Hepatic stellate cell (primary cell): ENCODE data around the gene PROM1.

ENCODE experiments used
- DNase-seq: peaks from one replicate; pipeline ENCODE4 v3.0.0; 2011; ENCODE audit warnings: low spot score

PROM1 gene

GRCh38 chr4:16056681-16057385 is 27.0 kb downstream of the PROM1 start:
- no peak for DNase-seq

GRCh38 chr4:16055873-16056272 is 27.9 kb downstream of the PROM1 start:
- no peak for DNase-seq

- no peak for DNase-seq
Measured at GRCh38 chr4:16055471-16055870, 28.4 kb downstream of the PROM1 start.

- DNase-seq: no peak
Measured at GRCh38 chr4:16052939-16053338, 30.9 kb downstream of the PROM1 start.

GRCh38 chr4:16051980-16052379 is 31.8 kb downstream of the PROM1 start:
- DNase-seq: no peak

- DNase-seq: no peak
Measured at GRCh38 chr4:16051132-16051531, 32.7 kb downstream of the PROM1 start.

- DNase-seq: no peak
Measured at GRCh38 chr4:16050669-16051068, 33.2 kb downstream of the PROM1 start.

- no peak for DNase-seq
Measured at GRCh38 chr4:16048619-16049419, 35.0 kb downstream of the PROM1 start.

- no peak for DNase-seq
Measured at GRCh38 chr4:16045687-16046086, 38.1 kb downstream of the PROM1 start.

GRCh38 chr4:16043642-16044498 is 40.0 kb downstream of the PROM1 start:
- DNase-seq: no peak

- DNase-seq: no peak
Measured at GRCh38 chr4:16039139-16039538, 44.7 kb downstream of the PROM1 start.

- no peak for DNase-seq
Measured at GRCh38 chr4:16037901-16038300, 45.9 kb downstream of the PROM1 start.

GRCh38 chr4:16035843-16036242 is 48.0 kb downstream of the PROM1 start:
- no peak for DNase-seq

- DNase-seq: no peak
Measured at GRCh38 chr4:16034010-16034748, 49.6 kb downstream of the PROM1 start.

GRCh38 chr4:16032396-16032770 is 51.4 kb downstream of the PROM1 start:
- DNase-seq: no peak

GRCh38 chr4:16031546-16032395 is 52.1 kb downstream of the PROM1 start:
- no peak for DNase-seq

- DNase-seq: no peak
Measured at GRCh38 chr4:16029886-16030285, 53.9 kb downstream of the PROM1 start.

GRCh38 chr4:16029262-16029661 is 54.6 kb downstream of the PROM1 start:
- no peak for DNase-seq

- no peak for DNase-seq
Measured at GRCh38 chr4:16027626-16028025, 56.2 kb downstream of the PROM1 start.

- DNase-seq: no peak
Measured at GRCh38 chr4:16027114-16027513, 56.7 kb downstream of the PROM1 start.

GRCh38 chr4:16026160-16026761 is 57.6 kb downstream of the PROM1 start:
- DNase-seq: peak; percentile 12
